GM18502 (cell line): ENCODE measurements around the gene SCAP.
A peak's percentile ranks its signal among the peaks of the same experiment; 100 is the strongest.

Source experiments
- ATAC-seq: cut with Tn5 transposase; IDR thresholded peaks from one replicate; pipeline ENCODE4 v1.9.1; 2021; ENCODE audit warnings: mild to moderate bottlenecking; ENCODE audit not compliant: unreplicated experiment, poor library complexity

Gene SCAP

GRCh38 chr3:47404955-47405790 is 70.6 kb downstream of the SCAP start:
- no peak for ATAC-seq

DNA sequence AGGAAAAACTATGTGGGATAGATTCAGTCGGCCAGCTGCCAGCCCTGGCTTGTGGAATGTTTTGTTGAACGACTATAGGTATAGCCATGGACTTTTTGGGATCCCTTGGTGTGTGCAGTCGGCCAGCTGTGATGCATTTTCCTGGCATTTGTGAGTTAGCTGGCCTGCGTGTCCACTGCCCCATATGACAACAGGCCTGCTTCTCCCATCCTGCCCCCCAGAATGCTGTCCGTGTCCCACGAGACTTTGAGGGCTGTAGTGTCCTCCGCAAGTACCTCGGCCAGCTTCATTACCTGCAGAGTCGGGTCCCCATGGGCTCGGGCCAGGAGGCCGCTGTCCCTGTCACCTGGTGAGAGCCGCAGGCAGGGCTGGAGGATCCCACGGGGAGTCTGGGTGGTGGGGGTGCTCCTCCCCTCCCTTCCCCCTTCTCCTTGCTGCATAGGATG is 71.3 kb downstream of the SCAP start:
- ATAC-seq, result no peak

- ATAC-seq, result no peak
Measured at GRCh38 chr3:47399531-47400270, 76.0 kb downstream of the SCAP start.

GRCh38 chr3:47399016-47399415 is 76.7 kb downstream of the SCAP start:
- no peak for ATAC-seq

DNA sequence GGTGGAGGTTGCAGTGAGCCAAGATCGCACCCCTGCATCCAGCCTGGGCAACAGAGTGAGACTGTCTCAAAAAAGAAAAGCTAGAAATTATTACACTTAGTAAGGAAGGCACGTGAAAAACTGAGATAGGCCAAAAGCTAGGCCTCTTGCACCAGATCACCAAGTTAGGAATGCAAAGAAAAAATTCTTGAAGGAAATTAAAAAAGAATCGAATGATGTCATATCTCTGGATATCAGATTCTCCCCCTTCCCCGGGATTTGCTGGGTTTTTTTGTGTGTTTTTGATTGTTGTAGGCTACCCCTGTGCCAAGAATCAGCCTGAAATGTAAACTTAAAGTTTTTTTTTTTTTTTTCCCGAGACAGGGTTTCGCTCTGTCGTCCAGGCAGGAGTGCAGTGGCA is 77.5 kb downstream of the SCAP start:
- no peak for ATAC-seq

DNA sequence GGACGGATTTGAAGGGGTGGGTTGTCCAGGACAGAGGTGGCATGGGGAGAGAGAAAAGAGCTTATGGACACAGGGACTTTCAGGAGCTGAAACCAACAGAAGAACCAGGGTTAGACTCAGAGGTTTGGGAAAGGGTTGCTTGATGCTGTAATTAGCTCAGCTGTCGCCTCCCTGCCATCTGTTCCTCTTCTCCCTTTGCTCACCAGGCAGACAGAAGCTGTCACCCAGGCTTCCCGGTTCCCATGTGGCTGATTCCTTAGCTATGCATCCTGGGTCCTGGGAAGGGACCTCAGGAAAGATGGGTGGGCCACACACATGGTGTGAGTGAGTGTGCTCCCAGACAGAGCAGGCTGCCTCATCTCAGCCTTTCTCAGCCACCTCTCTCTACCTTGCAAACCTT is 80.9 kb downstream of the SCAP start:
- no peak for ATAC-seq

GRCh38 chr3:47394140-47394870 is 81.4 kb downstream of the SCAP start:
- ATAC-seq, result no peak

DNA sequence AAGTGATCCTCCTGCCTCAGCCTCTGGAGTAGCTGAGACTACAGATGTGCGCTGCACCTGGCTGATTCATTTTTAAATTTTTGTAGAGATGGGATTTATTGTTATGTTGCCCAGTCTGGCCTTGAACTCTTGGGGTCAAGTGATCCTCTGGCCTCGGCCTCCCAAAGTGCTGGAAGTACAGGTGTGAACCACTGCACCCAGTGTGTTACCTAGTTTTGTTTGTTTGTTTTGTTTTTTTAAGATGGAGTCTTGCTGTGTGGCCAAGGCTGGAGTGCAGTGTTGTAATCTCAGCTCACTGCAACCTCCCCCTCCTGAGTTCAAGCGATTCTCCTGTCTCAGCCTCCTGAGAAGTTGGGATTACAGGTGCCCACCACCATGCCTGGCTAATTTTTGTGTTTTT is 82.8 kb downstream of the SCAP start:
- no peak for ATAC-seq

DNA sequence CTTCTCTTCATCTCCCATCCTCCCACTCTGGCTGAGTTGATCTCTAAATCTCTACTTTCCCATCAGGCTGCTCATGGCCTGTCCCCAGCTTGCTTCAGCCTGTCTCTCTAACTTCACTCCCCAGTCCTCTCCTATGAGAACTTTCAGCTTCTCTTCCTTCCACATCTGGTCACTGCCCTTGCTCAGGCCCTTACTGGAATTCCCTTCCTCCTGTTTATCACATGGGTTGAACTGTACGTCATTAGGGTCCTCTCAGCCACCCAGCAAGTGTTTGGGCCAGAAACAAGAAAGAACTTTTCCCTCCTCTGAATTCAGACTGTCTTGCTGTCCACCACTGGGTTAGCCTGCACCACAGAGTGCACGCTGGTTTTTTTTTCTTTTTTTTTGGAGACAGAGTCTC is 89.9 kb downstream of the SCAP start:
- no peak for ATAC-seq

GRCh38 chr3:47385007-47385406 is 90.7 kb downstream of the SCAP start:
- ATAC-seq, result no peak

GRCh38 chr3:47384425-47384824 is 91.3 kb downstream of the SCAP start:
- no peak for ATAC-seq

DNA sequence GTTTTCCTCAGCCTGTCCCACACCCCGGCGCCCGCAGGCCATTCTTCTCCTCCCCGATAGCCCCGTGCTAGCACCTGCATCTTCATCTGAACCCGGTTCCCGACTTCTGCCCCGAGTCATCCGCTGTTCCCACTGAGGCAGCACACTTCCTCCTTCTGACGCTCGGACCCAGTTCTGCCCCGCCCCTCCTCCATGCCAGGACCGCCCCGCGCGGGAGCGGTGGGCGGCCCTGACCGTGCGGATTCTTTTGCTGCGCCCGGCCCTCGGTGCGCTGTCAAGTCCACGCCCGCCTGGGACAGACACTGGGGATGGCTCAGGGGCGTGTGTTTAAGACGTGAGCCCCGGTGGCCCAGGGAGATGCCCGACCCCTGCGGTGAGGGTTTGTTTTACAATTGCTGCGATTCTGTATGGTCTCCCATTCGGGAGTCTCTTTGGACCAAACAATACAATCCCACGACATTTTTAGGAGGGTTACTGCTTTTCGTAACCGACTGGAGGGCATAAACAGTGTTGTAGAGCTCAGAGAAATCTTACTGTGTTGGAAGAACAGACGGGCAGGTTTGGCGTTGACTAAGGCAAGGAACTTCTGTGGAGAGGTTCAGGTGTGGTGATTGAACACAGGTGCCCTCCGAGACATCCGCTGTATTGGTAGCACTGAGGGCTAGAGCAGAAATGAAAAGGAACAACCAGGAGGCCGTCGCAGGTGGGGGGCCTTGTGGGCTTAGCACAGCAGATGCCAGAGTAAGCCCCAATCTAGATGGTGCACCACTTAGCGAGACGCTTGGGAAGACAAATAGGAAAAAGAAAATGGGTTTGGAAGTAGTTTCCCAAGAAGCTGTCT is 94.2 kb downstream of the SCAP start:
- peak; percentile 59 for ATAC-seq

- ATAC-seq, result peak; percentile 78
Measured at GRCh38 chr3:47380601-47381316, 95.0 kb downstream of the SCAP start, which contains the start of gene PTPN23. Gene PTPN23 (plus strand): TSS chr3:47381021. CDS start chr3:47381097, 76 bp downstream.

DNA sequence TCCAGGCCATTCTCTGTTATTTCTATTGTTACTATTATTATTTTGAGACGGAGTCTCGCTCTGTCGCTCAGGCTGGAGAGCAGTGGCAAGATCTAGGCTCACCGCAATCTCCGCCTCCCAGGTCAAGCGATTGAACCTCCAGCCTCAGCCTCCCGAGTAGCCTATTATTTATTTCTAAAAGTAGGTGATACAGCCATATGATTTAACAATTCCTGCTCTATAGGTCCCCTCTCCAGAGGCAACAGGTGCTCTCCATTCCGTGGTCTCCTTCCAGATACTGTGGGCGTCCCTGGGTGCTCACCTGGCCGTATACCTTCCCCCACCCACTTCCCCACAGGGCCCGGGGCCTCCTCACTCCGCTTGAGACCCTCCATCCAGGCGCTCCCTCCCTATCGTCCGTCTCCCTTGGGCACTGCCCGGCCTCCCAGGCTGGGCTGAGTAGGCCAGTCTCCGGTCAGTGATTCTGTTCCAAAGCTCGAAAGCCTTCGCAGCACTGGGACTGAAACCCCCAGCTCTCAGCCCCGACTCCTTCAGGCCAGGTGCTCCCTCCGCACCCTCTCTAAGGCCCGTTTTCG is 95.6 kb downstream of the SCAP start:
- ATAC-seq, result peak; percentile 13

DNA sequence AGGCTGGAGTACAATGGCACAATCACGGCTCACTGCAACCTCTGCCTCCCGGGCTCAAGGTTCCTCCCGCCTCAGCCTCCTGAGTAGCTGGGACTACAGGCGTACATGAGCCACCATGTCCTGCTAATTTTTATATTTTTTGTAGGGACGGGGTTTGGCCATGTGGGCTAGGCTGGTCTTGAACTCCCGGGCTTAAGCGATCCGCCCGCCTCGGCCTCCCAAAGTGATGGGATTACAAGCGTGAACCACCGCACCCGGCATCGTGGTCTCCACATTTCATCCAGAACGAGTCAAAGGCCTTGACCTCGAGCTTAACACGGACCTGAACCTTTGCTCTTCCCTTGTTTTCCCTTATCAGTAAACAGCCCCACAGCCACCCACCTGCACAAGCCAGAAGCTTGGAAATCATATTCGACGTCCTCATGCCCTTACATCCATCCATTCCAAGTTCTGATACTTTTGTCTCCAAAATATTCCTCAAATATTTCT is 96.3 kb downstream of the SCAP start:
- ATAC-seq, result no peak

- no peak for ATAC-seq
Measured at GRCh38 chr3:47378869-47379268, 96.9 kb downstream of the SCAP start.

DNA sequence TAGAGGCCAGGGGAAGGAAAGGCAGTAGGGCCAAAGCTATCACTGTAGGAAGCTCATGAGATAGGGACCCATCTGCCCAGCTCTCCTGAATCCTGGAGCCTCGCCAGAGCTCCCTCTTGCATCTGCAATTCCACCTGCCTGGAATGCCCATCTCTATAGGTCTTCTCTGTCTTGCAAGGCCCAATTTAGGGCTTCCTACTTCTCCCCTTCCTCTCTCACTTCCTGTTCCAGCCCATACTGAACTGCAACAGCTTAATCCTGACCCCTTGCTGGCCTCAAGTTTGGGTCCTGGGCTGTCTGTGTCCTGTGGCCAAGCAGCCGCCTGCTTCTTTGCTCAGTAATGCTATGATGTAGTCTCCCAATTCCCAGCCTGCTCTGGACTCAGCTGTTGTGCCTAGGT is 98.6 kb downstream of the SCAP start:
- ATAC-seq, result no peak

DNA sequence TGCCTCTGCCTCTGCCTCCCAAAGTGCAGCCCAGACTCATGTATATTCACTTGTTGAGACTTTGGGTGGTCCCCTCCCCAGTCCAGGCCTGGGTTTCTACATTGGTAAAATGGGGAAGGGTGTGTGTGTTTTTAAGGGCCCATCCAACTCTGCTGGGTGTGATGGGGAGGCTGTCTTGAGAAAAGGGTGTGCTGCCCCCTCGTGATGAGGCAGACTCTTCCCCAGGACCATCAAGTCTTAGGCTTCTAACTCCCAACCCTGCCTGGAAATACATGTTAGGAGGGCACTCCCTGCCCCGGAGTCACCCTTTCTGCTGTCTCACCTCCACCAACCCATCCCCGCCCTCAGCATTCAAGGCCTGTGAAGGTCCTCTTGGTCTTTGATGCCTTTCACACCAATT is 99.3 kb downstream of the SCAP start:
- ATAC-seq, result no peak

DNA sequence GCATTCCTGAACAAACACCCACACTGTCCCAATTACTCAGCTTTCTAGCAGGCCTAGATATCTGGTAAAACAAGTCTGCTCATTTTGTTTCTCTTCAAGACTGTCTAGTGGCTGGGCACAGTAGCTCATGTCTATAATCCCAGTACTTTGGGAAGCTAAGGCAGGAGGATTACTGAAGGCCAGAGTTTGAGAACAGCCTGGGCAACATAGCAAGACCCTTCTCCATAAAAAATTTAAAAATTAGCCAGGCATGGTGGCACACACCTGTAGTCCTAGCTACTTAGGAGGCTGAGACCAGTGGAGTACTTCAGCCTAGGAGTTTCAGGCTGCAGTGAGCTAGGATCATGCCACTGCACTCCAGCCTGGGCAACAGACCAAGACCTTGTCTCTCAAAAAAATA is 101.2 kb downstream of the SCAP start:
- ATAC-seq, result no peak
